HG03108 (cell line): ENCODE measurements around the gene MZT1.

ENCODE experiments used
- ATAC-seq: cut with Tn5 transposase; IDR thresholded peaks from one replicate; pipeline ENCODE4 v1.9.1; 2021; ENCODE audit warnings: moderate library complexity; ENCODE audit not compliant: unreplicated experiment

MZT1 gene

DNA sequence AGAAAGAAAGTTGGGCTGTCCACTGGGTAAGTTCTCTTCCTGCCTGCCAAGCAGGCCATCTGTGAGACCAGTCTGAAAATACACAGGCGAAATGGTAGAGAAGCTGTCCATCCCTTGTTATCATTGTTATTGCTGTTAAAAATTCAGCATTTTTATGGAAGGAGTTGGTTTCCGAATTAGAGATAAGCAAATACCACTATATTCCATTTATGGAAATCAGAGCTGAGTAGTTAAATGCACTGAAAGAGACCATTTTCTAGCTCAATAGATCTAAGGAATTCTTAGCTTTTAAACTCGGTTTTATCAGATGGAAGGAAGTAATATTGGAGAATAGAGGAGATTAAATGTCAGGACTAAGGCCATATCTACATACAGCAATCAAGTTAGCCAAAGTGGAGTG lies 40.7 kb downstream of the MZT1 start:
- ATAC-seq: no peak

DNA sequence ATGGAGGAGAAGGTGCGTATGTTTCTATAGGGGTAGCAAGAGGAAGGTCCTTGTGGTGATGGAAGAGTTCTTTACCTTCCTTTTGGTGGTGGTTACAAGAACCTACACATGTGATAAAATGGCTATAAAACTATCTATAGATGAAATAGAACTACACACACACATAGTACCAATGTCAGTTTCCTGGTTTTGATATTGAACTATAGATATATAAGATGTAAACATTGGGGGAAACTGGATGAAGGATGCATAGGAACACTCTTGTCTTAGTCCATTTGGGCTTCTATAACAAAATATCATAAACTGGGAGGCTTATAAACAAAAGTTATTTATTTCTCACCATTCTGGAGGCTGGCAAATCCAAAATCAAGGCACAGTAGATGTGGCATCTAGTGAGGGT lies 47.1 kb downstream of the MZT1 start:
- no peak for ATAC-seq

DNA sequence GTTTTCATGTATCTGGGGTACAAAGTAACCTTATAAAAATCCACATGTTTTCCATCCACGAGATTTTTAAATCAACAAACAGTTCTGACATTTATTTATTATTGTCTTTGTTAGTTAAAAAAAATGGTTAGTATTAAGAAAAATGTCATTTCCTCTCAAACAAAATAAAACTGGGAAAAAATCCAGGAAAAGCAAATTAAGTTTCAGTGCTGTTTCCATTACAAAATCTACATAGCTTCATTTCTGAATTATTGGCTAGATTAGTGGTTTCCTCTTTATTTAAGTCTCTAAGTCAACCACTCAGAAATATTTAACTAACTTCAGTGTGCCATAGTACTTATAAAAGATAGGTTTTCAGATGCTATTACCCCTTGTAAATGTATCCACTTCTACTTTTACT lies 49.1 kb downstream of the MZT1 start:
- ATAC-seq: no peak

DNA sequence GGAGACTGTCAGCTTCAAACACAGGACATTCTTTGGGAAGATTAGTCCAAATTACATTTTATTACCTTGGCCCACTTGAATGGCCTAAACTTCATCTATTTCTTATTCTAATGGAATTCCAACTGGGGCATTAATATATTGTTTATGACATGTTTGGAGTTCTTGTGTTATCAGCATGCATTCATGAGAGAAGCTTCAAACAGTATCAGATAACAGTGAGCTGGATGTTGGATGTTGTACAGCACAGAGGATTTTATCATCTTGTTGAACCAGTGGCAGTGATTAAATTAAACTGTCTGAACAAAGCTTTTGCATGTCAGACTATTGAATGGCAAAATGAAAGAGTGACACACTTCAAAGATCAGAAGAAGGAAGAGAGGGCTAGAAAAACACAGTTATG lies 50.0 kb downstream of the MZT1 start:
- ATAC-seq: no peak

DNA sequence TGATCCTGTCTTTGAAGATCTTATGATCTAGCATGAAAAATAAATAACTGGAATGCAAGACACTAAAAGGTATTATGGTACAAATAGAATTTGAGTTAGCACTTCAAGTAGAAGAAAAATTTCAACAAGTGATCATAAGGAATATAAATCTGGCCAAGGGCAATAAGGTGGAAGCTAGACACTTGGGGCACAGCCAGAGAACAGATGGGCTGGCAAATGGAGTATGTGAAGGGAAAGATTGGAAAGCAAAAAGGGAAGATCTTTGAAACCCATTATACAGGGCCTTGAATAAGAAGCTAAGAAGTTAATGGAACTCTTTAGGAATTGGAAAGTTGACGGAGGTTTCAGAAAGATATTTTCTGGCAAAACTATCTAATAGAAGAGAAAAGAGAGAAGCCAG lies 61.0 kb downstream of the MZT1 start:
- no peak for ATAC-seq

DNA sequence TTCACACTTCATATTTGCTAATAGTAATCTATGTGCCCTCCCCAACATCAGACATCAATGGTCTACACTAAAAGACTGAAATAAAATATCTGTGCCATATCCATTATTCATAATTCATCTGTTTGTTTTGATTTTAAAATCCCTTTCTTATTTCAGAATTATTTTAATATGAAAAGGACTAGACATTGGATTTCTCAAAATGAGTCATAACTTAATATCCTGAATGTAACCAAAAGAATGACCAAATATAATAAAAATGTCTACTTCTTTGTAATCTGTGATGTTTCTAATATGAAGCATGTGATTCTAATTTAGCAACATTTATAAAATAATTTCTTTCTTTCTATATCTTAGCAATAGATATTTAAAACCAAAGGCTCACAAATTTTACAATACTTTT lies 64.9 kb downstream of the MZT1 start:
- no peak for ATAC-seq
